ENCODE measurements around the gene SP5.
"Not testable (repeated sequence)": the region's sequence is repeated elsewhere in the genome, so short reads cannot be mapped to it uniquely, and the experiment has no call there.

SP5 gene

GRCh38 chr2:170740660-170741059 lies 25.5 kb downstream of the SP5 start:
- no peak for DNase-seq

- DNase-seq: no peak
Measured at GRCh38 chr2:170742000-170742399, 26.9 kb downstream of the SP5 start.

- no peak for DNase-seq
Measured at GRCh38 chr2:170742896-170743529, 27.9 kb downstream of the SP5 start.

DNA sequence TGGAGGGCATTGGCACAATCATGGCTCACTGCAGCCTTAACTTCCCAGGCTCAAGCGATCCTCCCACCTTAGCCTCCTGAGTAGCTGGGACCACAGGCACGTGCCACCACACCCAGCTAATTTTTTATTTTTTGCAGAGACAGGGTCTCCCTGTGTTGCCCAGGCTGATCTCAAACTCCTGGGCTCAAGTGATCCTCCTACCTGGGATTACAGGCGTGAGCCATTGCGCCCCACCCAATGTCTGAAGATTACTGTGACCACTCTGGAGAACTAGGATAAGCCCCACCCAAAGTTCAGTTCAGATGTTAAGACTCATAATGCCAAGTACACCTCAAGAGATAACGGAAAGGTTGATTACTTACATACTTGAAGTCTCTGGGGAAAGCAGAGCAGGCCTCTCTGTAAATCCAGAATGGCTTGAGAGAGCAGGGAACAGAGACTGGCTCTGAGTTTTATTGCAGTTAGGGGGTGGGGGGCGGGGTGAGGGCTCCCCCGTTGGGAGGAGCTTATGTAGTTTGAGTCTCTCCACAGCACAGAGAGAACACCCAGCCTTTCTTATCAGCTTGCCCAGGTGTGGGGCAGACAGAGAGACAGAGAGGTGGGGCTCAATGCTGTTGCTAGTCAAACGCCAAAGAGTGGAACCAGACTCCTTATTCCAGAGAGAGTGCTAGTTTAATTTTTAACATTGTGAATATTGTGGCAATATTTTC lies 28.5 kb downstream of the SP5 start:
- DNase-seq: no peak

DNA sequence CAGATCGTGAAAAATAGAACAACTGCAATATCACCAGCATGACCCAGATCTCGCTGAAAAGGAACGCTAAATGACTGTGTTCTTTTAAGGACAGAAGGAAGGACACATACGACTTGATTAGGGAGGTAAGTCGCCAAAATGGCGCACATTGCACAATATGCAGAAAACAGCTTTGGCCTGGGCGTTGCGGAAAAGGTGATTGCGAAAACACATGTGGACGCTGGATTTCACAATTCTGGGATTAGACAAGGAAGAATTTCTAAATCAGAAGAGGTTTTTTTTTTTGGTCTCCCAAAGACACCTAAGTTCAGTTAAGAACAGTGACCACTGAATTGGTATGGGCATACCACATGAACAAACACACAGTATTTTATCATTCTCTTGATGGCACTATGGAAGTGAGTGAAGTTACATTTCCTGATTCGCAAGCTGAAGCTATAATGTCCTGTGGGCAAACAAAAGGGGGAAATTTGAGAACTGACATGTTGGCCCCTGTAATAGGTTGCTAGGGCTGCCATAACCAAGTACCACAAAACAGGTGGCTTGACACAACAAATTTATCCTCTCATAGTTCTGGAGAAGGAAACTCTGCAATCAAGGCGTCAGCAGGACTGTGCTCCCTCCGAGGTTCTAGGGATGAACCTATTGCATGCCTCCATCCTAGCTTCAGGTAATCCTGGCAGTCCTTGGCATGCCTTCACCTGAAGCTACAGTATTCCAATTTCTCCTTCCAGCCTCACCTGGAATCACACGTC lies 29.3 kb downstream of the SP5 start:
- no peak for DNase-seq

GRCh38 chr2:170745305-170745704 lies 30.2 kb downstream of the SP5 start:
- DNase-seq: no peak

DNA sequence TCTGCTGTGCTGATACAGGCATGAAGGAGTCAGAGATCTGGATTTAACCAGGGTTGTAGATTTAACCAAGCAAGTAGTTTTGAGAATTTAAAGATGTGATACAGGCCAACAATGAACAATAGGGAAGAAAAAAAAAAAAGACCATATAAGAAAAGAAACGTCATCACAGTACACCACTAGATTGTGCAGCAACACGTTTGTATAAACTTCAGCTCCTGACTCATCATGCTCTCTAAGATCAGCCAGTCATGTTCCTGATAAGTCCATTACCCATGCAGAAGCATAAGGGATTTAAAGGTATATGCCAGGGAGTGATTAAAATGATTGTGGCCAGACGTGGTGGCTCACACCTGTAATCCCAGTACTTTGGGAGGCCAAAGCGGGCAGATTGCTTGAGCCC lies 32.8 kb downstream of the SP5 start:
- no peak for DNase-seq

DNA sequence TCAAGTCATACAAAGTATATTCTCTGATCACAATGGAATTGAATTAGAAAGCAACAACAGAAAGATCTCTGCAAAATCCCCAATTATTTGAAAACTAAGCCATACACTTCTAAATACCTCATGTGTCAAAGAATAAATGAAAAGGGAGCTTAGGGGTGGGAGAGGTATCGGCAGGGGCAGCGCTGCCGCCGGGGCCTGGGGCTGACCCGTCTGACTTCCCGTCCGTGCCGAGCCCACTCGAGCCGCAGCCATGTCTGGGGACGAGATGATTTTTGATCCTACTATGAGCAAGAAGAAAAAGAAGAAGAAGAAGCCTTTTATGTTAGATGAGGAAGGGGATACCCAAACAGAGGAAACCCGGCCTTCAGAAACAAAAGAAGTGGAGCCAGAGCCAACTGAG lies 36.4 kb downstream of the SP5 start:
- DNase-seq: not testable (repeated sequence)

GRCh38 chr2:170761572-170761971 lies 46.4 kb downstream of the SP5 start:
- no peak for DNase-seq

DNA sequence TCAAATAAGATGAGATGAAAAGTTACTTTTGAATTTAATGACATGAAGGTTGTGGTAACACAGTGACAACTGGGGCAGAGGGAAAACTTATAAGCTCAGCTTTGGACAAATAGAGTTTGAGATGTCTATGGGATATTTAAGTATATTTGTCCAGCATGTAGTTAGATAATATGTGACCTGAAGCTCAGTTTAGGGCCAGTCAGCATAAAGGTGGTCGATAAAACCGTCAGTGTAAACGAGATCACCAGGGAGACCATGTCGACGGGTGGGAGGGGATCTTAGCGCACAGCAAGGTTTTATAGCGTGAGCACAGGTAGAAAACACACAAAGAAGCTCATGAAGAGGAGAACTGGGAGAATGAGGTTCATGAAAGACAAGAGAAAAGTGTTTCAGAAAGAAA lies 47.6 kb downstream of the SP5 start:
- DNase-seq: no peak

DNA sequence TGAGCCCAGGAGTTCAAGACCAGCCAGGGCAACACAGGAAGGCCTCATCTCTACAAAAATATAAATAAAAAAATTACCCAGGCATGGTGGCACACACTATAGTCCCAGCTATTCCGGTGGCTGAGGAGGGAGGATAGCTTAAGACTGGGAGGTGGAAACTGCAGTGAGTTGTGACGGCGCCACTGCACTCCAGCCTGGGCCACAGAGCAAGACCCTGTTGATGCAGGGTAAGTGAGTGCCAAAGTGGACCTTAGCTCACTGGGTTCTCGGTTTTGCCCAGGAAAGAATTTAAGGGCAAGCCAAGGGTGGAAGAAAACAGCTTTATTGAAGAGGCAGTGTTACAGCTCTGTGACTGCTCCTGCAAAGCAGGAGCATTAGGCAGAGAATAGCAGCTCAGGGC lies 48.1 kb downstream of the SP5 start:
- DNase-seq: no peak

DNA sequence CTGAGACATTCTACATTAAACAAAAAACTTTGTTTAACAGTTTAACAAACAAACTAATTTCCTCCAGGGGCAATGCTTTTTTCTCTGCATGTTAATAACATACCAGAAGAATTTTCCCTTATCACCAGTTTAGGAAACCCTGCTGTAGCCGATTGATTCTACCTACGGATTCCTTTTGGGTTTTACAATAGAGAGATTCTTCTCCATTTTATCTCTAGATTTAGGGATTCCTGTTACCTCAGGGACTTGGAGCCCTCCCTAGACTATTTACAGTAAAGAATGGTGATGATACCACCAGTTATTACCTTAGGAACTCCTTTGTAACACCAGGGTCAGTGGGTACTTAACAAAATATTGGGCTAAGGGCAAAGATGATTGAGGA lies 49.7 kb downstream of the SP5 start:
- no peak for DNase-seq

DNA sequence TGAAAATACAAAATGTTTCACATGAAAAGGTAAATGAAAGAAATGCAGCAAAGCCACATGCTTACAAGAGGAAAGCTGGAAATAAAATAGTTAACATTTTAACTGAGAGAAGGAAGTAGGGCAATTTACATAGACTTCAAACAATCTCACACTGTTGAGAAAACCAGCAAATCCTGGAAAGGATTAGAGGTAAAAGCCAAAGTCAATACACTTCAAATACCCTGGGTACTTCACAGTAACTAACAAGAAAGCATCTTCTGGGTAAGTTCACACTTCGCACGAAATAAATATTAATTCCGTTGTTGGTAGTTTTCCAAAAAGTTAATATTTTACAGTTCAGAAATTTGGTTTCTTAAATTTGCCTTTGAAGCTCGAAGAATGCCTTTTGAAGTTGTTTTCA lies 51.6 kb downstream of the SP5 start:
- DNase-seq: no peak

Data from SW 1271 (cell line).